GM19035 (cell line): ENCODE measurements around the gene NUDT8.
"Not testable (repeated sequence)": the region's sequence is repeated elsewhere in the genome, so short reads cannot be mapped to it uniquely, and the experiment has no call there.

Experiments
- ATAC-seq: cut with Tn5 transposase; IDR thresholded peaks from one replicate; pipeline ENCODE4 v1.9.1; 2021; ENCODE audit not compliant: unreplicated experiment

Gene NUDT8

GRCh38 chr11:67628710-67629385 lies 889 bp downstream of the NUDT8 start:
- no peak for ATAC-seq

DNA sequence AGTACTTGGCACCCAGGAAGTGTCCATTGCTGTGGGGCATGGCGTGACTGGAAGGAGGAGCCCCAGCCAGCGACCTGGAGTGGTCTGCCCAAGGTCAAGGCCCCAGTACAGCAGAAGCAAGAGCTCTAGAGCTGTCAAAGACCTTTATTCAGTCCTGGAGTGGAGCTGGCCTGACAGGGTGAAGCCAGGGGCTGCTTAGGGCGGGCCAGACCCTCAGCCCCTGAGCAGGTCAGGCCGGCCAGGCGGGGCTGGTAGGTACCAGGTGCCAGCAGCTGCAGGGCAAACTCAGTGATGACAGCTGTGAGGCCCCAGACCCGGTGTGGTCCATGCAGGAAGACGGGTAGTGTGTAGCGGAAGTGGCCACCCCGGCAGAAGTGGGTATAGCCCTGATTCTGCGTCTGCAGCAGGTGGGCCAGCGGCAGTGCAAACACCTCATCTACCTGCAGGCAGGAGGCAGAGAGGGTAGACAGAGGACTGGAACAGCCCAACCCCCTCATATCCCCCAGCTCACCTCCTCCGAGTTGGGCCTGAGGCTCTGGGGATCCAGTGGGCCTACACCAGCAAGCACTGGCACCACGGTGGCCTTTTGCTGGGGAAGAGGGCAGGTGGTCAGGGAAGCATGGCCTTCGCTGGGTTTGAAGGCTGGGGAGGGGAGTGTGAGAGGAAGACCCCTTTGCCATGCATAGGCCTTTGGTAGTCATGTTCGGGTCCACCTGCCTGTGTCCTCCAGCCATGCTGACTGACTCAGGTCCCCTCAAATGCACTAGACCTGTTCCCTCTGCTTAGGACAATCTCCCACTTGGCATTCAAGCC lies 1.7 kb downstream of the NUDT8 start:
- ATAC-seq: no peak

GRCh38 chr11:67627441-67627811 lies 2.3 kb downstream of the NUDT8 start:
- ATAC-seq: no peak

- ATAC-seq: no peak
Observed at GRCh38 chr11:67626970-67627369, 2.8 kb downstream of the NUDT8 start.

DNA sequence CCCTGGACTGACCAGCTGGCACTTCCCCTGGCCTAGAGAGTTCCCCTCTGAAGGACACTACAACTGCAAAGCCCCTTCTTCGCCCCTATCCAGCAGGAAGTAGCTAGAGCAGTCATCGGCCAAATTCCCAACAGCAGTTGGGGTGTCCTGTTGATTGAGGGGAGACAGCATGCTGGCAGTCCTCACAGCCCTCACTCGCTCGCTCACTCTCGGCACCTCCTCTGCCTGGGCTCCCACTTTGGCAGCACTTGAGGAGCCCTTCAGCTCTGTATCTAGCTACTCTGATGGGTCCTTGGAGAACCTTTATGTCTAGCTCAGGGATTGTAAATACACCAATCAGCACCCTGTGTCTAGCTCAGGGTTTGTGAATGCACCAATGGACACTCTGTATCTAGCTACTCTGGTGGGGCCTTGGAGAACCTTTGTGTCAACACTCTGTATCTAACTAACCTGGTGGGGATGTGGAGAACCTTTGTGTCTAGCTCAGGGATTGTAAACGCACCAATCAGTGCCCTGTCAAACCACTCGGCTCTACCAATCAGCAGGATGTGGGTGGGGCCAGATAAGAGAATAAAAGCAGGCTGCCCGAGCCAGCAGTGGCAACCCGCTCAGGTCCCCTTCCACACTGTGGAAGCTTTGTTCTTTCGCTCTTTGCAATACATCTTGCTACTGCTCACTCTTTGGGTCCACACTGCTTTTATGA lies 3.5 kb downstream of the NUDT8 start:
- not testable (repeated sequence) for ATAC-seq

DNA sequence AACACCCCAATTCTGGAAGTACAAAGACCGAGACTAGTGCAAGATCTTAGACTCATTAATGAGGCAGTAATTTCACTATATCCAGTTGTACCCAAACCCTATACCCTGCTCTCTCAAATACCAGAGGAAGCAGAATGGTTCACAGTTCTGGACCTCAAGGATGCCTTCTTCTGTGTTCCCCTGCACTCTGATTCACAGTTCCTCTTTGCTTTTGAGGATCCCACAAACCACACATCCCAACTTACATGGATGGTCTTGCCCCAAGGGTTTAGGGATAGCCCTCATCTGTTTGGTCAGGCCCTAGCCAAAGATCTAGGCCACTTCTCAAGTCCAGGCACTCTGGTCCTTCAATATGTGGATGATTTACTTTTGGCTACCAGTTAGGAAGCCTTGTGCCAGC lies 5.9 kb downstream of the NUDT8 start:
- ATAC-seq: not testable (repeated sequence)

- not testable (repeated sequence) for ATAC-seq
Observed at GRCh38 chr11:67622905-67623304, 6.8 kb downstream of the NUDT8 start.

DNA sequence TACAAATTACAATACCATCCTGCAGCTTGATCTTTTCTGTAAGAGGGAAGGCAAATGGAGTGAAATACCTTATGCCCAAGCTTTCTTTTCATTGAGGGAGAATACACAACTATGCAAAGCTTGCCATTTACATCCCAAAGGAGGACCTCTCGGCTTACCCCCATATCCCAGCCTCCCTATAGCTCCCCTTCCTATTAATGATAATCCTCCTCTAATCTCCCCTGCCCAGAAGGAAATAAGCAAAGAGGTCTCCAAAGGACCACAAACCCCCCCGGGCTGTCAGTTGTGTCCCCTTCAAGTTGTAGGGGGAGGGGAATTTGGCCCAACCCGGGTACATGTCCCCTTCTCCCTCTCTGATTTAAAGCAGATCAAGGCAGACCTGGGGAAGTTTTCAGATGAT lies 7.8 kb downstream of the NUDT8 start:
- not testable (repeated sequence) for ATAC-seq

GRCh38 chr11:67620621-67621020 lies 9.1 kb downstream of the NUDT8 start:
- ATAC-seq: not testable (repeated sequence)

DNA sequence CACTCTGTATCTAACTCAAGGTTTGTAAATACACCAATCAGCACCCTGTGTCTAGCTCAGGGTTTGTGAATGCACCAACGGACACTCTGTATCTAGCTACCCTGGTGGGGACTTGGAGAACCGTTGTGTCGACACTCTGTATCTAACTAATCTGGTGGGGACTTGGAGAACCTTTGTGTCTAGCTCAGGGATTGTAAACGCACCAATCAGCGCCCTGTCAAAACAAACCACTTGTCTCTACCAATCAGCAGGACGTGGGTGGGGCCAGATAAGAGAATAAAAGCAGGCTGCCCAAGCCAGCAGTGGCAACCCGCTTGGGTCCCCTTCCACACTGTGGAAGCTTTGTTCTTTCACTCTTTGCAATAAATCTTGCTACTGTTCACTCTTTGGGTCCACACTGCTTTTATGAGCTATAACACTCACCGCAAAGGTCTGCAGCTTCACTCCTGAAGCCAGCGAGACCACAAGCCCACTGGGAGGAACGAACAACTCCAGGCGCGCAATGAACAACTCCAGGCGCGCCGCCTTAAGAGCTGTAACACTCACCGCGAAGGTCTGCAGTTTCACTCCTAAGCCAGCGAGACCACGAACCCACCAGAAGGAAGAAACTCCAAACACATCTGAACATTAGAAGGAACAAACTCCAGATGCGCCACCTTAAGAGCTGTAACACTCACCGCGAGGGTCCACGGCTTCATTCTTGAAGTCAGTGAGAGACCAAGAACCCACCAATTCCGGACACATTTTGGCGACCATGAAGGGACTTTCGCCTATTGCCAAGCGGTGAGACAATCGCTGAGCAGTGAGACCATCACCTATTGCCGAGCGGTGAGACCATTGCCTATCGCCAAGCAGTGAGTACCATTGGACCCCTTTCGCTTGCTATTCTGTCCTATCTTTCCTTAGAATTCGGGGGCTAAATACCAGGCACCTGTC lies 9.8 kb downstream of the NUDT8 start:
- ATAC-seq: not testable (repeated sequence)

DNA sequence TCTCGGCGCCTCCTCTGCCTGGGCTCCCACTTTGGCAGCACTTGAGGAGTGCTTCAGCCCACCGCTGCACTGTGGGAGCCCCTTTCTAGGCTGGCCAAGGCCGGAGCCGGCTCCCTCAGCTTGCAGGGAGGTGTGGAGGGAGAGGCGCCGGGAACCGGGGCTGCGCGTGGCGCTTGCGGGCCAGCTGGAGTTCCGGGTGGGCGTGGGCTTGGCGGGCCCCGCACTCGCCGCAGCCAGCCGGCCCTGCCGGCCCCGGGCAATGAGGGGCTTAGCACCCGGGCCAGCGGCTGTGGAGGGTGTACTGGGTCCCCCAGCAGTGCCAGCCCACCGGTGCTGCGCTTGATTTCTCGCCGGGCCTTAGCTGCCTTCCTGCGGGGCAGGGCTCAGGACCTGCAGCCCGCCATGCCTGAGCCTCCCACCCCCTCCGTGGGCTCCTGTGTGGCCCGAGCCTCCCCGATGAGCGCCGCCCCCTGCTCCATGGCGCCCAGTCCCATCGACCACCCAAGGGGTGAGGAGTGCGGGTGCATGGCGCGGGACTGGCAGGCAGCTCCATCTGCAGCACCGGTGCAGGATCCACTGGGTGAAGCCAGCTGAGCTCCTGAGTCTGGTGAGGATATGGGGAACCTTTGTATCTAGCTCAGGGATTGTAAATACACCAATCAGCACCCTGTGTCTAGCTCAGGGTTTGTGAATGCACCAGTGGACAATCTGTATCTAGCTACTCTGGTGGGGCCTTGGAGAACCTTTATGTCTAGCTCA lies 10.7 kb downstream of the NUDT8 start:
- not testable (repeated sequence) for ATAC-seq

- ATAC-seq: no peak
Observed at GRCh38 chr11:67617243-67617953, 12.3 kb downstream of the NUDT8 start.

GRCh38 chr11:67616431-67617242 lies 13.1 kb downstream of the NUDT8 start:
- no peak for ATAC-seq

DNA sequence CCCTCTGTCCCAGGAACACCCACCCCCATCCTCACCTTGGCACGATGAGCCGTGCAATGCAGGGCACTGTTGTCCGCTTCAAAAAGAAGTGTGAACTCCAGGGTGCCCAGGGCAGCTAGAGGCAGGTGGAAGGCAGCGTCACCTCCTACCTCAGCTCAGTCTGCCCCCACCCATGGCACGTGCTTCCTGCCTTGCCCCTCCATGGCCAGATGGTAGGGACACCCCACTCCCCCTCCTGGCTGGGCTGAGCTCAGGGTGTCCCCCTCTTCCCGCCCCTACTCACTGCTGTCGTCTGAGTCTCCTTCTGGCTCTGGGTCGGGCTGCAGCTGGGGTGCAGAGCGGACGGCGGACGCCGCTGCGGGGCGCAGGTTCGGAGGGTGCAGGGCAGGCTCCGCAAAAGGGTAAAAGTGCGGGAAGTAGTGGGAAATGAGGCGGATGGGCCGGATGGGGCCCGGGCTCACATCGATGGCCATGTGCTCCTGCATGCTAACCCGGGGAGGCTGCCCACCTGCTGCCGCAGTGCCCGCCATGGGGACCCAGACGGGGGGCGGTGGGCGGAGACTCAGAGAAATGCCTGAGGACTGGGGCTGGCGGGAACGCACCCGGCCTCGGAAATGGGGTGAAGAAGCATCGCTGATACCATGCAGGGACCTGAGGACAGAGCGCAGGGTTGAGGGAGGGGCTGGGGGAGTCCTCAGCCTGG lies 13.9 kb downstream of the NUDT8 start:
- no peak for ATAC-seq

DNA sequence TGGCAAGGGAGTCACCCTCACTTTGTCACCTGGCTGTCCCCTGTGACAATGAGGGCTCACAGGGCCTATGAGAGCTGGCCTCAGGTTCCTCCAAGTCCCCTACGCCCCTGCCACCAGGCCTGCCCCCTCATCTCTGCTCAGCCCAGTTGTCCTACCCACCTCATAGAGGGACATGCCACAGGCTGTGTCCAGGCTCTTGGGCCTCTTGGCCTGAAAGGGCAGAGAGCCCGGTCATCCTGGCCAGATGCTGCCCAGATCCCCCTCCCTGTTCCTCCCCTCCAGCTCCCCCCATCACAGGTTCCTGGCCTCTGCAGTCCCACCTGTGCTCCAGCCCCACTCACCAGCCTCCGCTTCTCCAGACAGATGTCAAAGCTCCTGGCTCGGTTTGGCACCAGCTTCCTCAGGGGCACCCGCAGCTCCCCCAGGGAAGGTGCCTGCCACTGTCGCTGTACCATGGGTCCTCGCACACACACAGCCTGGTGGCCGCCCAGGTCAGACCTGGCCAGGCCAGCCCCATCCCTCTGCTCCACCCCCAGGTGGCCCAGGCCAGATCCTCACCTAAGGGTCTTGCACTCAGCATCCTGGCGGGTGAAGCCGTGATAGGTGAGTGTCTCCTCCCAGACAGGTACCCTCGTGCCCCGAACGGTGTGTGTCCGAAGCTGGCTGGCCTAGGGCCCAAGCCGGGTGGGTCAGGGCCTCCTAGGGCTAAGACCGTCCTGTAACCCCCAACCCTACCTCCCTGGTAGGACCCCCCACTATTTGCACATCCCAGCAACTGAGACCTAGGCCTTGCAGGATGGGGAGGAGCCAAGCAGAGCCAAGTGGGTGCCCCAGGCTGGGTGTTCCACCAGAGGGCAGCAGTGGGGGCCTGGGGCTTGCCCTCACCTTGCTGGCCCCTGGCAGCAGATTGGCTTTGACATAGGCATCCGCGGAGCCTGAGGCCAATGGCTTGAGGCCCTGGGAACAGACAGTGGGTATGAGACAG lies 14.7 kb downstream of the NUDT8 start:
- no peak for ATAC-seq

DNA sequence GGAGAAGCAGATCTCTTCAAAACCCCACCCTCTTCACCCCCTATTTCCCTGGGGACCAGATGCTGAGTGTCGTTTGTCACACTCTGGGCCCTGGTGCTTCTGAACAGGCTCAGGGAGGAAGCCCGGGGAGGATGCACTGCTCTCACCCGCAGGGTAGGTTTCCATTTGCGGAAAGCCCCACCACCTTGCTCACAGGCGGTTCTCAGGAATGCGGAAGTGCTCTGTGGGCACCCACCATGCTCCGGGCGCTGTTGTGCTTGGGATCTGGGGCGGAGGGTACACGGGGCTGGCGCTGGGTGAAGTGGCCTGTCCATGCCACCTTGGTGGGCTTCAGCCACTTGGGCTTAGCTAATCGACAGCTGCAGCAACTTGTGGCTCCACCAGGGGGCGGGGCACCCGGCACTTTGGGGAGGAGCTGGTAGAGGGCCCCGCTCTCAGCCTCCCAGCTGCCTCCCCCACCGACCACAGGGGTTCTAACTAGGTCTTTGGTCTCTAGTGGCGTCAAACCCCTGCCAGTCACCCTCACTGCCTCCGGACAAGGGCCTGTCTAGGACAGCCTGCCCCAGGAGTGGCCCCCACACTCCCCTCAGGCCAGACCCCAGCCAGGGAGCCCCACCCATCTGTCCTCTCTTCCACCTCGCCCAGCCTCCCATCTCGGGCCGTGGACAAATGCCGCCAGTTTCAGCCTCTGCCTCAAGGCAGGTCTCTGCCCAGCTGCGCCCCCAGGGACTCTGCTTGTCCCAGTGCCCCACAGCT lies 15.6 kb downstream of the NUDT8 start:
- peak; percentile 74 for ATAC-seq
